Kidney (tissue), 22 donors: Measurements from ENCODE around the gene TRAF3IP1. TPM values are rescaled to one million over a fixed set of nuclear protein-coding genes. Genes with fewer than 3 reads are reported as not detected.
"Not testable (repeated sequence)": the region's sequence is repeated elsewhere in the genome, so short reads cannot be mapped to it uniquely, and the experiment has no call there.

Experiments
- DNase-seq, 5 donors: peaks; one replicate each; pipeline ENCODE4 v3.0.0-alpha.2; 2013 to 2020
- FAIRE-seq: peaks from 2 replicates; lab custom pipeline; 2012; peaks lifted over from hg19 to GRCh38; lab: Jason Lieb, UNC
- H3K27ac ChIP-seq, 2 donors: one replicate each; pipeline ENCODE4 v1.7.0; 2013; ENCODE audit warnings: low read depth in 2 of 2, low read length in 2 of 2, inconsistent platforms in 1 of 2
- H3K27me3 ChIP-seq: one replicate; pipeline ENCODE4 v1.7.1; 2013; ENCODE audit warnings: low read length, inconsistent platforms; ENCODE audit not compliant: control insufficient read depth, insufficient read depth
- H3K36me3 ChIP-seq, 3 donors: one replicate each; pipeline versions ENCODE4 v1.7.0 to v1.7.1; 2013; ENCODE audit warnings: low read length in 3 of 3, control low read depth in 1 of 3, inconsistent platforms in 1 of 3; ENCODE audit not compliant: insufficient read depth in 3 of 3, control insufficient read depth in 2 of 3
- H3K4me1 ChIP-seq, 3 donors: one replicate each; pipeline versions ENCODE4 v1.7.0 to v1.7.1; 2013; ENCODE audit warnings: low read length in 3 of 3, inconsistent platforms in 1 of 3, low read depth in 1 of 3; ENCODE audit not compliant: control insufficient read depth in 2 of 3, insufficient read depth in 2 of 3
- H3K4me3 ChIP-seq, 3 donors: one replicate each; pipeline versions ENCODE4 v1.7.0 to v1.8.1; 2013; ENCODE audit warnings: low read length in 3 of 3, control low read depth in 1 of 3, inconsistent platforms in 1 of 3
- H3K9ac ChIP-seq, 3 donors: one replicate each; pipeline versions ENCODE4 v1.7.0 to v1.7.1; 2013; ENCODE audit warnings: low read length in 3 of 3, control low read depth in 1 of 3, inconsistent platforms in 1 of 3
- H3K9me3 ChIP-seq, 3 donors: one replicate each; pipeline versions ENCODE4 v1.7.0 to v1.7.1; 2013; ENCODE audit warnings: low read length in 3 of 3, control low read depth in 1 of 3, inconsistent platforms in 1 of 3; ENCODE audit not compliant: control insufficient read depth in 2 of 3, insufficient read depth in 1 of 3
- intact Hi-C: fragments of 100-400 bp; cut with DNase I; formaldehyde crosslinking; loops from one replicate; pipeline ENCODE4 v1.11.1; 2022
- long read RNA-seq, 10 donors: library from polyadenylated mRNA in 1 of 10; unstranded in 1 of 10; transcript quantifications; one replicate each; pipeline ENCODE4 v2.0.0 and lab custom pipeline, GENCODE V29; 2021 to 2026
- polyA plus RNA-seq: library from polyadenylated mRNA; stranded (reverse); fragments of 350-450 nt; fragmentation: Illumina TruSeq; extraction: RNeasy Lipid Tissue Mini Kit (QIAGEN cat#74804); gene quantifications from one replicate; pipeline ENCODE4 v1.2.3, GENCODE V29; 2014; ENCODE audit warnings: low read depth, low replicate concordance; ENCODE audit not compliant: insufficient read depth
- total RNA-seq: library from RNA; stranded (reverse); fragmentation: NEBNext Ultra II Directional; extraction: Animal tissue kit (Norgen Biotek cat#: 25700); gene quantifications from one replicate; pipeline ENCODE4 v1.2.1, GENCODE V29; 2021
- TF ChIP-seq, protein P1 (sequence below): IDR thresholded peaks from 3 replicates; pipeline ENCODE4 v1.5.1; 2012; ENCODE audit warnings: mild to moderate bottlenecking, moderate library complexity, borderline replicate concordance; ENCODE audit not compliant: insufficient read depth; ENCODE audit errors: extremely low read depth
- donor health status: control.
- donor health status: control.
- donor health status: control.
- donor health status: control.
- donor health status: control.
- donor health status: DM: yes; HTN: yes; CAD: no.
- donor health status: Normal renal cell carcinoma (clear cell type).

TRAF3IP1 gene
- total RNA-seq: 24.2 TPM
- polyA plus RNA-seq: 6.4 TPM
- long read RNA-seq, donor 1, partial matches to known transcripts: 0 of 1 reads
- long read RNA-seq, donor 1, other reads (novel, unspliced or antisense): 0 of 1 reads
- long read RNA-seq, donor 2, partial matches to known transcripts: 6 of 7 reads
- long read RNA-seq, donor 2, other reads (novel, unspliced or antisense): 0 of 7 reads
- long read RNA-seq, donor 3: 0 reads
- long read RNA-seq, donor 4, partial matches to known transcripts: 0 of 1 reads
- long read RNA-seq, donor 4, other reads (novel, unspliced or antisense): 0 of 1 reads
- long read RNA-seq, donor 5: 0 reads
- long read RNA-seq, donor 6: 0 reads
- long read RNA-seq, donor 7, partial matches to known transcripts: 8 of 45 reads
- long read RNA-seq, donor 7, other reads (novel, unspliced or antisense): 37 of 45 reads
- long read RNA-seq, donor 8, partial matches to known transcripts: 0 of 1 reads
- long read RNA-seq, donor 8, other reads (novel, unspliced or antisense): 0 of 1 reads
- long read RNA-seq, donor 9: 0 reads
- long read RNA-seq, donor 10, partial matches to known transcripts: 0 of 1 reads
- long read RNA-seq, donor 10, other reads (novel, unspliced or antisense): 0 of 1 reads

DNA sequence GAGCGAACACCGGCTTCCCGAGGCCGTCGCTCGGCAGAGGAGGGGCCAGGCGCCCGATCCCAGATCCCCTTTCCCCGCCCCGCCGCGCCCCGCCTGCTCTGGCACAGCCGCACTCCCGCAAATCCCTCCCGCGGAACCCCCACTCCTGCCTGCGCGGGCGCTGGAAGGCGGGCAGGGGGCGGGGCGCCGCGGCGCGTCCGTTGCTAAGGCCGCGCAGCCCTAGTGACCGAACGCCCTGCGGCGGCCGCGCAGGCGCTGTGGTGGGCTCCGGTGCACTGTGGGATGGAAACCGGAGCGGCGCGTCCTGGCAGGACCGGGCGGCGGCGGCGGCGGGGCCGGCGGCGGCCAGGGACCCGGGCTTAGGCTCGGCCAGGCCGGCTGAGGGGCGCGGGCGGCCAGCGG, at the start of gene TRAF3IP1:
TRAF3IP1 (plus strand) TSS at position 273 of the 402 bp plus-strand sequence. CDS start 145 bp downstream, outside the sequence.
- H3K9ac ChIP-seq: peak within 1 kb of the TSS; percentile 63 to 82 (median 67)
- H3K27ac ChIP-seq: peak within 1 kb of the TSS; percentile 47 to 48
- TF ChIP-seq, protein P1, sequence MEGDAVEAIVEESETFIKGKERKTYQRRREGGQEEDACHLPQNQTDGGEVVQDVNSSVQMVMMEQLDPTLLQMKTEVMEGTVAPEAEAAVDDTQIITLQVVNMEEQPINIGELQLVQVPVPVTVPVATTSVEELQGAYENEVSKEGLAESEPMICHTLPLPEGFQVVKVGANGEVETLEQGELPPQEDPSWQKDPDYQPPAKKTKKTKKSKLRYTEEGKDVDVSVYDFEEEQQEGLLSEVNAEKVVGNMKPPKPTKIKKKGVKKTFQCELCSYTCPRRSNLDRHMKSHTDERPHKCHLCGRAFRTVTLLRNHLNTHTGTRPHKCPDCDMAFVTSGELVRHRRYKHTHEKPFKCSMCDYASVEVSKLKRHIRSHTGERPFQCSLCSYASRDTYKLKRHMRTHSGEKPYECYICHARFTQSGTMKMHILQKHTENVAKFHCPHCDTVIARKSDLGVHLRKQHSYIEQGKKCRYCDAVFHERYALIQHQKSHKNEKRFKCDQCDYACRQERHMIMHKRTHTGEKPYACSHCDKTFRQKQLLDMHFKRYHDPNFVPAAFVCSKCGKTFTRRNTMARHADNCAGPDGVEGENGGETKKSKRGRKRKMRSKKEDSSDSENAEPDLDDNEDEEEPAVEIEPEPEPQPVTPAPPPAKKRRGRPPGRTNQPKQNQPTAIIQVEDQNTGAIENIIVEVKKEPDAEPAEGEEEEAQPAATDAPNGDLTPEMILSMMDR: no peak
- no peaks in the 10 kb centered on the region for H3K27me3 ChIP-seq
- DNase-seq (peak; percentile 96 to 98 (median 97)), FAIRE-seq (no peak)
- no peaks in the 10 kb centered on the region for H3K36me3 ChIP-seq
- peaks cover 0 to 13% (median 0%) of the 10 kb centered on the region in 3 donors for H3K4me1 ChIP-seq
- intact Hi-C loops: no loop called here
- no peaks in the 10 kb centered on the region for H3K9me3 ChIP-seq
- peak within 1 kb of the TSS; percentile 82 to 88 (median 87) for H3K4me3 ChIP-seq

- intact Hi-C loops: no loop called here
Observed at GRCh38 chr2:238270606-238271005, 49.7 kb upstream of the TRAF3IP1 start.

GRCh38 chr2:238271061-238271554, 49.2 kb upstream of the TRAF3IP1 start:
- peaks cover 0 to 2% (median 0%) of the 10 kb centered on the region in 3 donors for H3K4me1 ChIP-seq
- TF ChIP-seq, protein P1: no peak
- H3K36me3 ChIP-seq: peaks cover 0 to 54% (median 26%) of the 10 kb centered on the region in 3 donors
- H3K4me3 ChIP-seq: no peak overlapping the region
- peak in 1 of 5 donors; percentile 59 for DNase-seq
- no peaks in the 10 kb centered on the region for H3K27me3 ChIP-seq
- FAIRE-seq: no peak
- no peak overlapping the region for H3K27ac ChIP-seq
- intact Hi-C loops: no loop called here
- H3K9me3 ChIP-seq: no peaks in the 10 kb centered on the region
- H3K9ac ChIP-seq: no peak overlapping the region

More at GRCh38 chr2:238270606-238271005, 49.7 kb upstream of the TRAF3IP1 start:
- peaks cover 0 to 2% (median 0%) of the 10 kb centered on the region in 3 donors for H3K4me1 ChIP-seq
- TF ChIP-seq, protein P1: no peak
- DNase-seq: peak in 1 of 5 donors; percentile 58
- no peaks in the 10 kb centered on the region for H3K27me3 ChIP-seq
- peaks cover 0 to 49% (median 25%) of the 10 kb centered on the region in 3 donors for H3K36me3 ChIP-seq
- no peak for FAIRE-seq
- H3K27ac ChIP-seq: no peak overlapping the region
- H3K9ac ChIP-seq: no peak overlapping the region
- H3K9me3 ChIP-seq: no peaks in the 10 kb centered on the region
- H3K4me3 ChIP-seq: no peak overlapping the region

DNA sequence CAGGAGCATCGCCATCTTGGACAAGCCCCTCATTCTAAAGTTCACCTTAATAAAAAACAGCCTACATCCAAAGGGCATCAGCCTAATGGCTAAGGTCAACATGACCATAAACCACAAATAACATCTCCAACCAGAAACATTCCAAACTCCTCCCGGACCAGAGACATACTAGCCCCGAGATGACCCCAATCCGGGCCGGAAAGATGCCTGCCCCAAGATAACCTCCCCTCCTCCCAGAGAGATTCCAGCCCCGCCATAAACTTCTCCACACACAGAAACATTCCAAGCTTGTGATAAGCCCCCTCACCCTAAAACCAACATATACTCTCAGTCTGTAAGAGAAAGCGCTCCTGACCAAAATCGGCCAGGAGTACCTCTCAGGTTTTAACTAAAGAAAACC, 48.6 kb upstream of the TRAF3IP1 start:
- H3K4me3 ChIP-seq, H3K27me3 ChIP-seq, H3K27ac ChIP-seq, H3K4me1 ChIP-seq, FAIRE-seq, intact Hi-C loops, H3K9ac ChIP-seq, H3K9me3 ChIP-seq: not testable (repeated sequence)
- peak in 3 of 5 donors; percentile 36 to 74 (median 45) for DNase-seq
- peaks cover 2 to 60% (median 32%) of the 10 kb centered on the region in 3 donors for H3K36me3 ChIP-seq
